IPS-NIHi7 (cell line): ENCODE data around the gene GOLGA6L26.
A peak's percentile ranks its signal among the peaks of the same experiment; 100 is the strongest.
"Not testable (repeated sequence)": the region's sequence is repeated elsewhere in the genome, so short reads cannot be mapped to it uniquely, and the experiment has no call there.

ENCODE experiments used
- DNase-seq: peaks from one replicate; pipeline ENCODE4 v3.0.0; 2012; ENCODE audit warnings: mixed read lengths; ENCODE audit errors: extremely low spot score

The GOLGA6L26 gene

GRCh38 chr15:23334096-23334495 lies at the start of gene GOLGA6L26:
Gene GOLGA6L26 (minus strand): TSS chr15:23334196. CDS start chr15:23334135, 61 bp downstream.
- not testable (repeated sequence) for DNase-seq

GRCh38 chr15:23381192-23381591 lies 47.2 kb upstream of the GOLGA6L26 start:
- not testable (repeated sequence) for DNase-seq

GRCh38 chr15:23380700-23381099 lies 46.7 kb upstream of the GOLGA6L26 start:
- DNase-seq: not testable (repeated sequence)

- DNase-seq: not testable (repeated sequence)
Observed at GRCh38 chr15:23378946-23379345, 45.0 kb upstream of the GOLGA6L26 start.

GRCh38 chr15:23374226-23374625 lies 40.2 kb upstream of the GOLGA6L26 start:
- not testable (repeated sequence) for DNase-seq

GRCh38 chr15:23372891-23373600 lies 39.0 kb upstream of the GOLGA6L26 start:
- not testable (repeated sequence) for DNase-seq

- no peak for DNase-seq
Observed at GRCh38 chr15:23372284-23372683, 38.3 kb upstream of the GOLGA6L26 start.

GRCh38 chr15:23371868-23372267 lies 37.9 kb upstream of the GOLGA6L26 start:
- not testable (repeated sequence) for DNase-seq

- DNase-seq: not testable (repeated sequence)
Observed at GRCh38 chr15:23371134-23371533, 37.1 kb upstream of the GOLGA6L26 start.

GRCh38 chr15:23370578-23370977 lies 36.6 kb upstream of the GOLGA6L26 start:
- no peak for DNase-seq

GRCh38 chr15:23364261-23364660 lies 30.3 kb upstream of the GOLGA6L26 start:
- DNase-seq: not testable (repeated sequence)

- not testable (repeated sequence) for DNase-seq
Observed at GRCh38 chr15:23362622-23363021, 28.6 kb upstream of the GOLGA6L26 start.

- not testable (repeated sequence) for DNase-seq
Observed at GRCh38 chr15:23354448-23354847, 20.5 kb upstream of the GOLGA6L26 start, which contains the start of gene GOLGA8S. Gene GOLGA8S (plus strand): TSS chr15:23354748. CDS start chr15:23354810, 62 bp downstream.

- not testable (repeated sequence) for DNase-seq
Observed at GRCh38 chr15:23311233-23311632, 22.8 kb downstream of the GOLGA6L26 start.

- DNase-seq: not testable (repeated sequence)
Observed at GRCh38 chr15:23305921-23306320, 28.1 kb downstream of the GOLGA6L26 start.

GRCh38 chr15:23304805-23305204 lies 29.2 kb downstream of the GOLGA6L26 start:
- not testable (repeated sequence) for DNase-seq

GRCh38 chr15:23304267-23304666 lies 29.7 kb downstream of the GOLGA6L26 start:
- DNase-seq: not testable (repeated sequence)

GRCh38 chr15:23303654-23304053 lies 30.3 kb downstream of the GOLGA6L26 start:
- DNase-seq: peak; percentile 15

- not testable (repeated sequence) for DNase-seq
Observed at GRCh38 chr15:23303246-23303645, 30.8 kb downstream of the GOLGA6L26 start.
